GM21390 (cell line): Measurements from ENCODE around the gene FBRSL1.
A peak's percentile ranks its signal among the peaks of the same experiment; 100 is the strongest.
"Not testable (repeated sequence)": the region's sequence is repeated elsewhere in the genome, so short reads cannot be mapped to it uniquely, and the experiment has no call there.

Experiments
- ATAC-seq: cut with Tn5 transposase; IDR thresholded peaks from one replicate; pipeline ENCODE4 v1.9.1; 2021; ENCODE audit not compliant: unreplicated experiment

The FBRSL1 gene

GRCh38 chr12:132523576-132524331, 33.8 kb downstream of the FBRSL1 start:
- peak; percentile 74 for ATAC-seq

GRCh38 chr12:132524405-132524804, 34.5 kb downstream of the FBRSL1 start:
- ATAC-seq: no peak

DNA sequence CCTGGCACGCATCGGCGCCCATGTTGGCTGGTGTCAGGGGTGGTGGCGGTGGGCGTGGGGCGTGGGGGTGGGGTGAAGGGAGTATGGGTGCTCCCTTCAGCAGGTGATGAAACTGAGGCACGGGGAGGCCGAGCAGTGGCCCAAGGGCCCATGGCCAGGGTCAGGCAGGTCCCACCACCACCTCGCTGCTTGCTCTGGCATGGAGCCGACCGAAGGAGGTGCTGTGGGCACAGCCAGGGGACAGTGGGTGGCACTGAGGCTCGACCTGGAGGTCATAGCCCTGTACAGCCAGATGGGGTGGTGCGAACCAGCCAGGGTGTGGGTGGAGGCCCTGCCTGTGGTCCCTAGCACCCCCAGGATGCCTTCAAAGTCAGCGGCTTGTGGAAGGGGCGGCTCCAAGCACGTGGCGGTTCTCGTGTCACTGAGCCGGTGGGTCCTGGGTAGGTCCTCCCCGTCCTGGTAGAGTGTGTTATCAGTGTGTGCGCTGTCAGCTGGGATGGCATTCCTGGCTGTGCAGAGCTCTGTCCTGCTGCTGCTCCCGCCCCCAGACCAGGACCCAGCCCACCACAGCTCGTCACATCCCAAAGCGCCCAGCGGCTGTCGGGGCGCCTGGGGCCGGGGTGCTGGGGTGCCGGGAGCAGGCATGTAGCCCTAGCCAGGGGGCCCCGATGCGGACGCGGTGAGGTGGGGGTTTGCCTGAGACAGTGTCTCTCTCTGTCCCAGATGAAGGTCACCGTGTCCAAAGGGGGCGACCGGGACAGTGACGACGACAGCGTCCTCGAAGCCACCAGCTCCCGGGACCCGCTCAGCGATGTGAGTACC, 35.3 kb downstream of the FBRSL1 start:
- no peak for ATAC-seq

GRCh38 chr12:132525833-132526455, 36.0 kb downstream of the FBRSL1 start:
- no peak for ATAC-seq

DNA sequence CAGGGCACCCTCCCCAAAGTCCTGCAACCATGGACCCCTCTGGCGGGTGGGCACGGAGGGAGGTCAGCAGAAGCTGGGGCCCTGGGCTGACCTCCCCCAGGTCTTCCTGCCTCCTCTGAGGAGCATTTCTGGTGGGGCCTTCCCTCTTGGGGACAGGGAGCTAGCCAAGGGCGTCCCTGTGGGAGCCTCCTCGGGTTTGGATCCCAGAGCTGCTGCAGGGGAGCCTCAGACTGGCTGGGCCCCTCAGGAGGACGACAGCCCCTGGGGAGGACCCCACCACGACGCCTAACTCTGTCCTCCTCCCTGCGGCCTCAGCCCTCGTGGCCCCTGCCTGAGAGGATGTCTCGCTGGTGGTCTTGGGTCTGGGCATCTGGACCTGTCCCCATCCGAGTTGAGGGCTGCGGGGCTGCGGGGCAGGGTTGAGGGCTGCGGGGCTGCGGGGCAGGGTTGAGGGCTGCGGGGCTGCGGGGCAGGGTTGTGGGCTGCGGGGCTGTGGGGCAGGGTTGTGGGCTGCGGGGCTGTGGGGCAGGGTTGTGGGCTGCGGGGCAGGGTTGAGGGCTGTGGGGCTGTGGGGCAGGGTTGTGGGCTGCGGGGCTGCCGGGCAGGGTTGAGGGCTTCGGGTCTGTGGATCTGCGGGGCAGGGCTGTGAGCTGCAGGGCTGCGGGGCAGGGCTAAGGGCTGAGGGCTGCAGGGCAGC, 37.4 kb downstream of the FBRSL1 start:
- ATAC-seq: no peak

DNA sequence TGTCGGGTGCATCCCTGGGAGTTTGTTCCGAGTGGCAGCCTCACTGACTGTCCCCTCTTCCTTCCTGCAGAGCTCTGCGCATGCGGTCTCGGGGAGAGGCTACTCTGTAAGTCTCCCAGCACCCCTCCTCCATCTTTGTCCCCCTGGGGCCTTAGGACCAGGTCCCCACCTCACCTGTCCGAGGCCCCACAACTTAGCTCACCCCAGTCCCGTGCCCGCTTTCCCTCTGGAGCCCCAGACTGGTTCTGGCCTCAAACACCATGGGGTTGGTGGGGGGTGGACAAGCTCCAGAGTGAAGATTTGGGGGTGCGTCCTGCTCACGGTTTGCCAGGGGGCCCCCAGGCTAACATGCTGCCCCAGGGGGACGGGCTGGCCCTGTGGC, 37.9 kb downstream of the FBRSL1 start:
- ATAC-seq: no peak

DNA sequence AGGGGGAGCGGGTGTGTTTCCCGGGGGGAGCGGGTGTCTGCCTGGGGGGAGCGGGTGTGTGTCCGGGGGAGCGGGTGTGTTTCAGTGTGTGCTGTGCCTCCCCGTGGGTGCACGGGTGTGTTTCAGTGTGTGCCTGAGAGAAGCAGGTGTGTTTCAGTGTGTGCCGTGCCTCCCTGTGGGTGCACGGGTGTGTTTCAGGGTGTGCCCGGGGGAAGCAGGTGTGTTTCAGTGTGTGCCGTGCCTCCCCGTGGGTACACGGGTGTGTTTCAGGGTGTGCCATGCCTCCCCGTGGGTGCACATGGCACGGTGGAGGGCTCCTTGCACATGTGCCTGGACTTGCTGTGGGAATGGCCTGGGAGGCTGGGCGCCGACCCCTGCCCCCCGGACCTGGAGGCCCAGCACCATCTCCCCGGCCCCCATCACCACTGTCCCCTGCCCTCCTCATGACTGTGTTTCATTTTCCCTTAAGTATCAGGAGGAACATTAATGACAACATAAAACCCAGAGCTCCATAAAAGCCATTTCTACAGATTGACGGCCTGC, 38.7 kb downstream of the FBRSL1 start:
- ATAC-seq: no peak

DNA sequence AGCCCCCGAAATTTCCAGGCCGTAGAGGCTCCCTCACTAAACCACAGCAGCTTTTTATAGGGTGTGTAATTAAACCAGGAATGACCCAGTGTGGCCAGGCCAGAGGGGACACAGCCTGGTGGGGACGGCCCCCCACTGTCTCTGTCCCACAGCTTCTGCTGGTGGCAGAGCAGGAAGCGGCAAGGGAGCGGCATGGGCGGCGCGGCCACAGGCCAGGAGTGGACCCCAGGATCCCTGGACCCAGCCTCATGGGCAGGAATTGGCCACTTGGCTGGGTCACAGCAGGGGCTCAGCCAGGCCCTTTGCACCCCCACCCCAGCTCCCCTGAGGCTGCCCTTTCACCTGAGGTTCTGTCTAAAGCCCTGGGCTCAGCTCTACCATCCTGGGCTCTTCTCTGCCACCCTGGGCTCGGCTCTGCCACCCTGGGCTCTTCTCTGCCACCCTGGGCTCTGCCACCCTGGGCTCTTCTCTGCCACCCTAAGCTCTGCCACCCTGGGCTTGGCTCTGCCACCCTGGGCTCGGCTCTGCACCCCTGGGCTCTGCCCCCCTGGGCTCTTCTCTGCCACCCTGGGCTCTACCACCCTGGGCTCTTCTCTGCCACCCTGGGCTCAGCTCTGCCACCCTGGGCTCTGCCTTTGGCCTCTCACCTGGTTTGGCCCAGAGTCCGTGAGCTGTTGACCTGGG, 39.3 kb downstream of the FBRSL1 start:
- no peak for ATAC-seq

- ATAC-seq: no peak
Observed at GRCh38 chr12:132529906-132530305, 40.0 kb downstream of the FBRSL1 start.

- ATAC-seq: no peak
Observed at GRCh38 chr12:132530447-132530846, 40.5 kb downstream of the FBRSL1 start.

- no peak for ATAC-seq
Observed at GRCh38 chr12:132530851-132531250, 40.9 kb downstream of the FBRSL1 start.

DNA sequence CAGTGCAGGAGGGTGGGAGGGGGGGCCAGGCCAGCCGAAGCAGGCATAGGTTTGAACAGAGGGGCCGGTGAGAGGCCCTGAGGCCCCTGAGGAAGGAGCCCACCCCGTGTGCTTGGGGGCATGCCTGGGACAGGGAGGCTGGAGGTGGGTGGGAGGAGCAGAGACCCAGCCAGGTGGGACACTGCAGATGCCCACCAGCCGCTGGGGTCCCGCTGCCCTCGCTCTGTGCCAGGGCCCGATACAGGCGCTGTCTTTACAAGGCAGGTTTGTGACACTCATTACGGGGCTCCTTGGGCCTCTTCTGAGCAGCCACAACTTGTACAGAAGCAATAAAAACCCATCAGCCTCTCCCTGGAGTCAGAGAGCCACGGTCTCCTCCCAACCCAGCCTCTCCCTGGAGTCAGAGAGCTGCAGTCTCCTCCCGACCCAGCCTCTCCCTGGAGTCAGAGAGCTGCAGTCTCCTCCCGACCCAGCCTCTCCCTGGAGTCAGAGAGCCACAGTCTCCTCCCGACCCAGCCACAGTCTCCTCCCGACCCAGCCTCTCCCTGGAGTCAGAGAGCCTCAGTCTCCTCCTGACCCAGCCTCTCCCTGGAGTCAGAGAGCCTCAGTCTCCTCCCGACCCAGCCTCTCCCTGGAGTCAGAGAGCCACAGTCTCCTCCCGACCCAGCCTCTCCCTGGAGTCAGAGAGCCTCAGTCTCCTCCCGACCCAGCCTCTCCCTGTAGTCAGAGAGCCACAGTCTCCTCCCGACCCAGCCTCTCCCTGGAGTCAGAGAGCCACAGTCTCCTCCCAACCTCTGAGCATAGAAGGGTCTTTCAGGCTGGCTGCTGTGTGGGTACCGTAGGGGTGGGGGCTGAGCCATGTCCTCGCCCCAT, 43.0 kb downstream of the FBRSL1 start:
- not testable (repeated sequence) for ATAC-seq

DNA sequence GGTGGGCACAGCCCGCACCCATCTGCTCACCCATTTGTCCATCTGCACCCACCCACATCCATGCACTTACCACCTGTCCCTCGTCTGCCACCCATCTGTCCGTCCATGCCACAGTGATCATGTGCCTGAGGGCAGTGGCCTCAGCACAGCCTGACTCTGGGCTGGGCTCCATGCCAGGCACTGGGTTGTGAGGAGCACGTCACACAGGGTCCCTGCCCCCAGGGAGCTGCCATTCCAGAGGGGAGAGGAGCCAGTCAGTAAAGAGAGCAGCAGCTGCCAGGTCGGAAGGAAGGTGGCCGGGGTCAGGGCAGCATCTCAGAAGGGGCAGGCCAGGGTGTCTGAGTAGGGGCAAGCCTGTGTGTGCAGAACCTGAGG, 43.6 kb downstream of the FBRSL1 start:
- ATAC-seq: no peak

GRCh38 chr12:132534076-132534475, 44.1 kb downstream of the FBRSL1 start:
- ATAC-seq: no peak

DNA sequence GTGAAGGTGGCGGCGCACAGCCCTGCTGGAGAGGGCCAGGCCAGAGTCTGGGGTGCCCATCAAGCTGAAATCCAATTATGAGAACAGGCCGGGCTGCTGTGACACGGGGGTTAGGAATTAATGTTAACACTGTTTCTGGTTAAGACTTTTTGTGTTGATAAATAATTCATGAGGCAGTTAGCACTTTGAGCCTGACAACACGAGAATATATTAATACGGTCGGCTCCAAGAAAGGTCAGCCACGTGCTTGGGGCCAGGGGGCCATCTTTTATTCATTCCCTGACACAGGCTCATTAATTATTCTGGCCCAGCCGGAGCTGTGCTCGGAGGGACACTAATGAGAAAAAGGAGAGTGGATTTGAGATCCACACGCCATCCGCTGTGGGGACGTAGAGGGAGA, 45.1 kb downstream of the FBRSL1 start:
- ATAC-seq: no peak

DNA sequence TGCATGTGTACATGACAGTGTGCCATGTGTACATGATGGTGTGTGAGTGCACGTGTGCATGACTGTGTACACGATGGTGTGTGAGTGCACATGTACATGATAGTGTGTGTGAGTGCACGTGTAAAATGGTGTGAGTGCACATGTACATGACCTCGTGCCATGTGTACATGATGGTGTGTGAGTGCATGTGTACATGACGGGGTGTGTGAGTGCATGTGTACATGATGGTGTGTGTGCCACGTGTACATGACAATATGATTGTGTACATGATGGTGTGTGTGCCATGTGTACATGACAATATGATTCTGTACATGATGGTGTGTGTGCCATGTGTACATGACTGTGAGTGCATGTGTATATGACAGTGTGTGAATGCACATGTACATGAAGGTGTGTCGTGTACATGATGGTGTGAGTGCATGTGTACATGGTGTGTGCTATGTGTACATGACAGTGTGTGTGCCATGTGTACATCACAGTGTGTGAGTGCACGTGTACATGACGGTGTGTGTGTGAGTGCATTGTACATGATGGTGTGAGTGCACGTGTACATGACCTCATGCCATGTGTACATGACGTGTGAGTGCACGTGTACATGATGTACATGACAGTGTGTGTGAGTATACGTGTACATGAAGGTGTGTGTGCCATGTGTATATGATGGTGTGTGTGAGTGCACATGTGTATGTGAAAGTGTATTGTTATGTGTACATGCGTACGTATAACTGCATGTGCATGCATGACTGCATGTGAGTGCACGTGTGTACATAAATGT, 46.3 kb downstream of the FBRSL1 start:
- ATAC-seq: no peak

GRCh38 chr12:132537049-132537448, 47.1 kb downstream of the FBRSL1 start:
- no peak for ATAC-seq

- ATAC-seq: no peak
Observed at GRCh38 chr12:132537836-132538662, 48.1 kb downstream of the FBRSL1 start.
